ENCODE data around the gene OOSP1. TPM values are rescaled to one million over a fixed set of nuclear protein-coding genes. Genes with fewer than 3 reads are reported as not detected.

Gene OOSP1
- total and polyA plus RNA-seq, 10 of the 15 experiments (the other 5 are each of a cell fraction or from before 2014, with no cell fraction given), result not detected

DNA sequence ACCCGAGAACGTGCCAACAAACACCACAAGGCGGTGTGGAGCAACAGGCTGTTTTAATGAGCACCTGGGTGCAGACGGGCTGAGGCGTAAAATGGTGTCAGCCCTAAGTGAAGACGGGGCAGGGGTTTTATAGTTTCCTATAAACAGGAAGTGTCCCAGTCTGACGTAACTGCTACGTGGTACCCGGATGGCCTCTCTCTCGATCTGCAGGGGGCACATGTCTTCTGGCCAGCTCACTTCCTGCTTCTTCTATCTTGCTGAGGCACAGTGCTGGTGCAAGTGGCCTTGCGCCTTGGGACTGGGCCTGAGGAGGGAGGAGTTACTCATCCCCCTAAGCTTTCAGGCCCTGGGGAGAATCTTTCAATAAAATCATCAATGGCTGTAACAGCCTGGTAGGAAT lies 38.7 kb upstream of the OOSP1 start:
- intact Hi-C loops (cut with micrococcal nuclease; ENCODE audit: unreplicated experiment) (no loop called here), in situ Hi-C loops (cut with MboI) (no loop called here)
- H3K27me3 ChIP-seq (replicated peaks in 1 of 2; ENCODE audit: control insufficient read depth in 2 of 2, insufficient read depth in 2 of 2, low read length in 1 of 2), result no peaks in the 10 kb centered on the region
- TF ChIP-seq NFYA (IDR thresholded peaks at IDR 0.05; ENCODE audit: borderline replicate concordance, low read depth, low read length) (no peak), EZH2 (IDR thresholded peaks at IDR 0.05; ENCODE audit: borderline replicate concordance, control insufficient read depth, low read depth, low read length) (no peak), KAT2A (conservative IDR thresholded peaks at IDR 0.05; ENCODE audit: control insufficient read depth, low read depth, low read length) (no peak), FOXM1 (IDR thresholded peaks at IDR 0.05; ENCODE audit: low read depth, low read length) (no peak)
- TF ChIP-seq, protein P1, sequence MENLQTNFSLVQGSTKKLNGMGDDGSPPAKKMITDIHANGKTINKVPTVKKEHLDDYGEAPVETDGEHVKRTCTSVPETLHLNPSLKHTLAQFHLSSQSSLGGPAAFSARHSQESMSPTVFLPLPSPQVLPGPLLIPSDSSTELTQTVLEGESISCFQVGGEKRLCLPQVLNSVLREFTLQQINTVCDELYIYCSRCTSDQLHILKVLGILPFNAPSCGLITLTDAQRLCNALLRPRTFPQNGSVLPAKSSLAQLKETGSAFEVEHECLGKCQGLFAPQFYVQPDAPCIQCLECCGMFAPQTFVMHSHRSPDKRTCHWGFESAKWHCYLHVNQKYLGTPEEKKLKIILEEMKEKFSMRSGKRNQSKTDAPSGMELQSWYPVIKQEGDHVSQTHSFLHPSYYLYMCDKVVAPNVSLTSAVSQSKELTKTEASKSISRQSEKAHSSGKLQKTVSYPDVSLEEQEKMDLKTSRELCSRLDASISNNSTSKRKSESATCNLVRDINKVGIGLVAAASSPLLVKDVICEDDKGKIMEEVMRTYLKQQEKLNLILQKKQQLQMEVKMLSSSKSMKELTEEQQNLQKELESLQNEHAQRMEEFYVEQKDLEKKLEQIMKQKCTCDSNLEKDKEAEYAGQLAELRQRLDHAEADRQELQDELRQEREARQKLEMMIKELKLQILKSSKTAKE (IDR thresholded peaks at IDR 0.05; ENCODE audit: low read depth, poor library complexity, severe bottlenecking), result no peak
- H3K9me3 ChIP-seq (replicated peaks; ENCODE audit: control insufficient read depth, insufficient read depth, low read length), result no peaks in the 10 kb centered on the region
- CTCF ChIA-PET, result no interaction called here
- DNase-seq (ENCODE audit: low read depth, low spot score) (no peak), ATAC-seq (no peak), FAIRE-seq (no peak)
- H3K27ac ChIP-seq (ENCODE audit: control insufficient read depth, insufficient read depth), result no peak overlapping the region
- RAD21 ChIA-PET (ENCODE audit: unreplicated experiment), result no interaction called here
- no TSS peak for BruUV-seq (replicated peaks)
- H3K79me2 ChIP-seq (ENCODE audit: control insufficient read depth, insufficient read depth, low read length), result no peaks in the 10 kb centered on the region
- WGBS (ENCODE audit: insufficient coverage, insufficient replicate concordance, low lambda C conversion rate, missing lambda C conversion rate), result 40% methylated on average over 11 of the region's 11 CpGs
- H3K9ac ChIP-seq (ENCODE audit: control insufficient read depth, insufficient read depth, low read length), result no peak overlapping the region
- SMC1A ChIA-PET (ENCODE audit: uncharacterized antibody, unreplicated experiment), result no interaction called here
- H3K4me1 ChIP-seq (ENCODE audit: control insufficient read depth, insufficient read depth, low read length), result no peaks in the 10 kb centered on the region
- POLR2A ChIA-PET, result no interaction called here
- H4K20me1 ChIP-seq (ENCODE audit: control insufficient read depth, insufficient read depth), result no peaks in the 10 kb centered on the region
- no peak overlapping the region for H3K4me3 ChIP-seq
- no peak overlapping the region for H3K4me2 ChIP-seq (ENCODE audit: control insufficient read depth, insufficient read depth)
- H3K36me3 ChIP-seq (ENCODE audit: control insufficient read depth in 2 of 2, insufficient read depth in 2 of 2, low read length in 1 of 2), result no peaks in the 10 kb centered on the region
- no peak overlapping the region for H2AFZ ChIP-seq (ENCODE audit: control insufficient read depth, low read depth, low read length)
